ENCODE measurements around the gene CP. TPM values are rescaled to one million over a fixed set of nuclear protein-coding genes. Genes with fewer than 3 reads are reported as not detected.

The CP gene
- total and polyA plus RNA-seq, 2 of the 13 experiments (the other 11 are each of a cell fraction or from before 2014, with no cell fraction given), result 42.6 to 789 TPM

GRCh38 chr3:149214702-149215101 lies 6.9 kb downstream of the CP start (continued):
- TF ChIP-seq SNAPC4 (CRISPR knock-in tag; IDR thresholded peaks at IDR 0.05), result no peak
- peak; percentile 96 for TF ChIP-seq GATAD2A (CRISPR knock-in tag; IDR thresholded peaks at IDR 0.05)
- peak; percentile 100 for TF ChIP-seq HNF4G (IDR thresholded peaks at IDR 0.05; ENCODE audit: borderline replicate concordance, low read depth, low read length)
- TF ChIP-seq HNF4G (CRISPR knock-in tag; IDR thresholded peaks at IDR 0.05; ENCODE audit: borderline replicate concordance, low read depth), result peak; percentile 84; the same call in 1 of the 2 replicates
- peak; percentile 62 for TF ChIP-seq SKI (IDR thresholded peaks at IDR 0.05; ENCODE audit: partially characterized antibody)
- TF ChIP-seq ONECUT2 (CRISPR knock-in tag; IDR thresholded peaks at IDR 0.05), result peak; percentile 88
- TF ChIP-seq ZBED4 (CRISPR knock-in tag; IDR thresholded peaks at IDR 0.05; ENCODE audit: borderline replicate concordance), result peak; percentile 75
- TF ChIP-seq PAWR (CRISPR knock-in tag; IDR thresholded peaks at IDR 0.05; ENCODE audit: borderline replicate concordance), result no peak
- TF ChIP-seq FOSL1 (CRISPR knock-in tag; IDR thresholded peaks at IDR 0.05; ENCODE audit: borderline replicate concordance), result no peak
- TF ChIP-seq ATRX (CRISPR knock-in tag; IDR thresholded peaks at IDR 0.05; ENCODE audit: borderline replicate concordance), result no peak
- no peak for TF ChIP-seq NFYB (CRISPR knock-in tag; IDR thresholded peaks at IDR 0.05)
- no peak for TF ChIP-seq BORCS8-MEF2B (CRISPR knock-in tag; IDR thresholded peaks at IDR 0.05)
- no peak for TF ChIP-seq ZNF567 (CRISPR knock-in tag; IDR thresholded peaks at IDR 0.05; ENCODE audit: borderline replicate concordance)
- peak; percentile 46; the same call in 1 of the 2 replicates for TF ChIP-seq GATAD1 (CRISPR knock-in tag; IDR thresholded peaks at IDR 0.05)
- TF ChIP-seq ZNF230 (CRISPR knock-in tag; IDR thresholded peaks at IDR 0.05), result 0 out of 2 replicates have a peak, but pooled peaks have one; percentile 7
- TF ChIP-seq PAXIP1 (CRISPR knock-in tag; conservative IDR thresholded peaks at IDR 0.05), result peak; percentile 92
- peak; percentile 40; the same call in 1 of the 2 replicates for TF ChIP-seq DRAP1 (CRISPR knock-in tag; IDR thresholded peaks at IDR 0.05)

Measured in HepG2 (cell line).